HG02759 (cell line): ENCODE results near the gene ULK4.
"Not testable (repeated sequence)": the region's sequence is repeated elsewhere in the genome, so short reads cannot be mapped to it uniquely, and the experiment has no call there.

Experiments
- ATAC-seq: cut with Tn5 transposase; IDR thresholded peaks from one replicate; pipeline ENCODE4 v1.9.1; 2021; ENCODE audit warnings: mild to moderate bottlenecking, moderate library complexity; ENCODE audit not compliant: unreplicated experiment

ULK4 gene

GRCh38 chr3:41651718-41652117 lies 310.2 kb downstream of the ULK4 start:
- ATAC-seq = no peak

DNA sequence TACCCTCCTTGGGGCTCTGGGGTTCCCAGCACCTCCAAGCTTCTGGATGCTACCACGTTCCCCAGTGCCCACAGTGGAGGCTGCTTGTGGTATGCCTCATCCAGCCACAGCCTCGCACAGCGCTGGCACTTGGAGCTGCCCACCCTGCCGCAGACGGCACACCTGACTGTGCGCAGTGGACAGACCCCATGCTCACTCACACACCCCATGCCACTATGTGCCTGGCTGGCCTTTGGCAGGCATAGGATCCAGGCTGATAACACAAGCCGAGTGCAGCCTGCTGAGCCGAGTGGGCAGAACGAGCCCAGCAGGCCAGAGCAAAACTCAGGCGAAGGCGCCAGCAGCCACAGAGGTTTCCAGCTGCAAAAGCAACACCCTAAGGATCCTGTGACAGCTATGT lies 311.5 kb downstream of the ULK4 start:
- ATAC-seq = no peak

DNA sequence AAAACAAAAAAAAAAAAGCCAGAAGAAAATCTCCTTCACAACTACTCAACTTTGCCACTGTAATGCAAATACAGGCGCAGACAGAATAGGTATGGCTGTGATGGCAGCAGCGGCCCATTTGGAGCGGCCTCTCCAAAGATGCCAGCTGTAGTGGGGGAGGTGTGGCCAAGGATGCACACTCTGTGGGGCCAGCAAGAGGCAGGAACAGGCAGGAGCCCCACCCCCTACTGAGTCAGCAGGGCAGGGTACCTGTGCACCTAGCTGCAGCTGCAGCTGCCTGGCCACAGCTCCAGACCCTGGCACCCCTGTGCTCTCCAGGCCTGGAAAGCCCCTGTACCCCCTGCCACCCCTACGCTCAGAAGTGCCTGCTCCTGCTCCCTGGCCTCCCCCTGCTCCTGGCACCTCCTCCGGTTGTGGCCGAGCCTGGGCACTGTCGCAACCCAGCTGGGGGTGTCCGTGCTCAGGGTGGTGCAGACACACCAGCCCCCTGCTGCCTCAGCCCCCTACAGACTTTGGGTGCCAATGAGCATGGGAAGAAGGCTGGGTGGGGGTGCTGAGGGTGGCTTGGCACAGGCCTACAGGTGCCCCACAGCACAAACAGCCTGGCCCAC lies 312.7 kb downstream of the ULK4 start:
- no peak for ATAC-seq

DNA sequence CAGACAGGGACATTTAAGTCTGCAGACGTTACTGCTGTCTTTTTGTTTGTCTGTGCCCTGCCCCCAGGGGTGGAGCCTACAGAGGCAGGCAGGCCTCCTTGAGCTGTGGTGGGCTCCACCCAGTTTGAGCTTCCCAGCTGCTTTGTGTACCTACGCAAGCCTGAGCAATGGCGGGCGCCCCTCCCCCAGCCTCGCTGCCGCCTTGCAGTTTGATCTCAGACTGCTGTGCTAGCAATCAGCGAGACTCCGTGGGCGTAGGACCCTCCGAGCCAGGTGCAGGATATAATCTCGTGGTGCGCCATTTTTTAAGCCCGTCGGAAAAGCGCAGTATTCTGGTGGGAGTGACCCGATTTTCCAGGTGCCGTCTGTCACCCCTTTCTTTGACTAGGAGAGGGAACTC lies 314.2 kb downstream of the ULK4 start:
- ATAC-seq = not testable (repeated sequence)

DNA sequence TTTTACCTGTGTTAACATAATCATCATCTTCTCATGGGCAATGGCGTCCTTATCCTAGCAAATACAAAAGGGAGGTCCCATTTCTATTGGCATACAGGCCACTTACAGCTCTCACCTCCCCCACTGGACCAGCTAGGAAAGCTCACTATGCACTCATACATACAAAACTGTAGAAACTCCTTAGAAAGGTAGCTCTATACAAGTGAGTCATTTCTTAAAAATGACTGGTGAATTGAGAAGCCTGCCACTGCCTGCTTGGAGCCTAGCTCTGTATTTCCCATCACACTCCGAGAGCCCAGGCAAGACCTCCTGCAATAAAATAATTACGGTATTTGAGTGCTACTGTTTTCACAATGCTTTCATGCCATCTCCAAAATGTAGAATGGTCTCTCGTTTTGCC lies 321.8 kb downstream of the ULK4 start:
- no peak for ATAC-seq

DNA sequence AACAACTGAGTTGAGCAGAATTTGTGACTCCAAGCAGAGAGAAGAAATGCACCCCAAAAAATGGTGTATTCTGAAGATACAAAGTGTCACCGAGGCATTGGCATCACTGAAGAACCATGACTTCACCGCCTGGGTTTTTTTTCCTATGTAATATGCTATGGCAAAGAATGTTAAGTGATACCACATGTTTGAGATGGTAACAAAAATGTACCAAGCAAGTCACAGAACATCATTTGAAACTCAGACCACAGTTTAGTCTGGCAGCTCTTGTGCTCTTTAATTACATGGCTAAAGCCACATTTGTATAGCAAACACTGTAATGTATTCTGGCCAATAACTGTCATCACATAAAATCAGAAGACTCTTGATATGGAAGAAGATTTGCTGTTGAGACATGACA lies 323.5 kb downstream of the ULK4 start:
- no peak for ATAC-seq

- ATAC-seq = no peak
These were observed 329.2 kb downstream of the ULK4 start for GRCh38 chr3:41632700-41633099.

GRCh38 chr3:41630708-41631107 lies 331.2 kb downstream of the ULK4 start:
- ATAC-seq = no peak

DNA sequence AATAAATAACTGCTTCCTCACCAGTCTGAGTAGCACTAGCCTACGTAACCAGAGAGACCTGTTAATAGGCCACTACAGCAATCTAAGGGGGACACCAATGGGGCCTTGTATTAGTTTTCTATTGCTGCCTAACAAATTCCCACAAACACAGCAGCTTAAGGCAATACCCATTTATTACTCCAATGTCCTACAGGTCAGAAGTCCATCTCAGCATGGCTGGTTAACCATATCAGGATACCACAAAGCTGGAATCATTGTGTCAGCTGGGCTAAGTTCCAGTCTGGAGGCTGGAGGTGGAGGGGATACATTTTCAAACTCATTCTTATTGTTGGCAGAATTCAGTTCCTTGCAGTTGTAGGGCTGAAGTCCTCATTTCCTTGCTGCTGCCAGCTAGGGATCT lies 331.9 kb downstream of the ULK4 start:
- no peak for ATAC-seq

GRCh38 chr3:41629072-41629471 lies 332.8 kb downstream of the ULK4 start:
- no peak for ATAC-seq

GRCh38 chr3:41627477-41628087 lies 334.3 kb downstream of the ULK4 start:
- no peak for ATAC-seq

DNA sequence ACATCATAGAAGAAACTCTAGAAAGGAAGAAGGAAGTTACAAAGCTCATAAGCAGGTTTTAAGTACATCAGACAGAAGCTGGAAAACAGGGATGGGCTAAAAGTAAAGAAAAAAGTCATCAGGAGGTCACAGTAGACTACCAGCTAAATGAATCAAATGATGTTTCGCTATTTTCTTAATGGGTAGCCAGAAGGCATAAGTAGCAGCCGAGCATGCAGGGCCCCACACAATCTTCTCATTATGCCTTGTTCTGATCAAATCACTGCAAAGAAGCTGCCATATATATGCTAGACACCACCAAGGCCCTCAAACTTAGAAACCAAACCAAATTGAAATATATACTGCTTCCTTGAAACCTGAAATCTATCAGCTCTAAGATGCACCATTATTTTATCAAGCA lies 349.1 kb downstream of the ULK4 start:
- no peak for ATAC-seq

GRCh38 chr3:41611008-41611407 lies 350.9 kb downstream of the ULK4 start:
- no peak for ATAC-seq

GRCh38 chr3:41608347-41608746 lies 353.6 kb downstream of the ULK4 start:
- ATAC-seq = no peak

DNA sequence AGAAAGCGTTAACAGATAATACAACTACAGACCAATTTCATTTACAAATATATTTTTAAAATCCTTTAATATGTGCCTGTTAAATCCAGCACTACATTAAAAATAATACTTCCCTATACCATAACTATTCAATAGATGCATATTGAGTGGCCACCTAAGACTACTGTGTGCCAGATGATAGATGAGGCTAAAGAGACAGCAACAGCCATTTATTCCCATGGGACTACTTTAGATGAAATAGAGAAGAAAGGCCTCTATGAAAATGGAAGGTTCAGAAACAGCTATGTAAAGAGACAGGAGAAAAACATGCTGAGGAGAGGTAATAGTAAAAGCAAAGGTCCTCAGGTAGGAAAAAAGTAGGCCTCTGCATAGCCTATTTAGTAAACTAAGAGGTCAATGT lies 358.1 kb downstream of the ULK4 start:
- no peak for ATAC-seq

GRCh38 chr3:41602121-41602520 lies 359.8 kb downstream of the ULK4 start:
- no peak for ATAC-seq

GRCh38 chr3:41601404-41601987 lies 360.4 kb downstream of the ULK4 start:
- no peak for ATAC-seq

DNA sequence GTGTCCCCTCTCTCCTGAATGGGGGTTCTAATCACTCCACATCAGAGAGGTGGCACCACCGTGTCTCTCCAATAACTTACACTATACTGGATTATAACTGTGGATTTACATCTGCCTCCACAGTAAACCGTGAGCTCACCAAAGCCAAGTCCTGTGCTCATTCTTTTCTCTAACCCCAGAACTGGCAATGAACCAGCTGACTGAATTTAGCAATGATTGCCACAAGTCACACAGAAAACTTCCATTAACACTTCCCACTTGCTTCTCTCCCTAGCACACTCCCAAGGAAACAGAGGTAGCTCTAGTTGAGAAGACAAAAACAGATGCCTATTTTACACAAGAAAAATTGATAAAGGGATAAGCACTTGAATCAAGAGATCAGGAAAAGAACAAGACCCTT lies 361.3 kb downstream of the ULK4 start:
- ATAC-seq = no peak

GRCh38 chr3:41599127-41599484 lies 362.8 kb downstream of the ULK4 start:
- ATAC-seq = no peak

GRCh38 chr3:41598402-41599126 lies 363.3 kb downstream of the ULK4 start:
- ATAC-seq = no peak

GRCh38 chr3:41593774-41594173 lies 368.1 kb downstream of the ULK4 start:
- ATAC-seq = no peak
